Thyroid gland (tissue), 4 donors: ENCODE measurements around the gene ST6GALNAC6. TPM values are rescaled to one million over a fixed set of nuclear protein-coding genes. Genes with fewer than 3 reads are reported as not detected.

ENCODE experiments used
- DNase-seq, 2 donors: peaks; one replicate each; pipeline ENCODE4 v3.0.0-alpha.2; 2019
- H3K27ac ChIP-seq, 3 donors: fragments of 200-600 bp; sonication (generic); 1 replicate in 2 of 3; 2 replicates in 1 of 3; pipeline ENCODE4 v1.5.1; 2016 to 2019; ENCODE audit warnings: mild to moderate bottlenecking in 1 of 3, moderate library complexity in 1 of 3
- H3K27me3 ChIP-seq: fragments of 200-600 bp; sonication (generic); one replicate; pipeline ENCODE4 v1.5.1; 2019
- H3K36me3 ChIP-seq, 2 donors: fragments of 200-600 bp; sonication (generic); one replicate each; pipeline ENCODE4 v1.5.1; 2016 to 2019
- H3K4me1 ChIP-seq, 2 donors: fragments of 200-600 bp; sonication (generic); one replicate each; pipeline ENCODE4 v1.5.1; 2017 to 2019
- H3K4me3 ChIP-seq, 3 donors: fragments of 200-600 bp; sonication (generic); replicated peaks in 1 of 3; 1 replicate in 2 of 3; 2 replicates in 1 of 3; pipeline ENCODE4 v1.5.1; 2016; ENCODE audit warnings: mild to moderate bottlenecking in 1 of 3
- H3K9me3 ChIP-seq: fragments of 200-600 bp; sonication (generic); one replicate; pipeline ENCODE4 v1.5.1; 2017
- POLR2A ChIP-seq, 2 donors: fragments of 450-650 bp; IDR thresholded peaks; one replicate each; pipeline ENCODE4 v1.6.1; 2017; ENCODE audit warnings: antibody characterized with exemption in 2 of 2, mild to moderate bottlenecking in 2 of 2, moderate library complexity in 1 of 2
- WGBS, 2 donors: methylation state at CpG; one replicate each; pipeline ENCODE4 v1.1.5; 2017; 5-methylcytosine and 5-hydroxymethylcytosine counted together
- intact Hi-C: fragments of 100-400 bp; cut with DNase I; formaldehyde crosslinking; loops from one replicate; pipeline ENCODE4 v1.15.1; 2023
- total RNA-seq, 4 donors: library from RNA; depleted of rRNA; stranded (reverse); fragments of >200 nt; gene quantifications; one replicate each; pipeline ENCODE4 v1.2.3, GENCODE V29; 2016
- TF ChIP-seq, protein P1 (sequence below), 6 experiments: fragments of 200-600 bp in 3 of 6; fragments of 450-650 bp in 3 of 6; sonication (generic) in 3 of 6; IDR thresholded peaks; one replicate each; pipeline ENCODE4 v1.5.1; 2016 to 2019; ENCODE audit warnings: antibody characterized with exemption in 6 of 6, mild to moderate bottlenecking in 2 of 6, inconsistent platforms in 1 of 6, moderate library complexity in 1 of 6

ST6GALNAC6 gene
- total RNA-seq, 4 donors from 2014 or later, result 39.2 to 124 (median 50.8) TPM

GRCh38 chr9:127903557-127904475, 4.4 kb upstream of the ST6GALNAC6 start:
- DNase-seq, result peak; percentile 88 to 89
- 38 to 39% methylated on average over 13 to 16 of the region's 17 CpGs for WGBS, 2 donors
- intact Hi-C loops, result no loop called here

DNA sequence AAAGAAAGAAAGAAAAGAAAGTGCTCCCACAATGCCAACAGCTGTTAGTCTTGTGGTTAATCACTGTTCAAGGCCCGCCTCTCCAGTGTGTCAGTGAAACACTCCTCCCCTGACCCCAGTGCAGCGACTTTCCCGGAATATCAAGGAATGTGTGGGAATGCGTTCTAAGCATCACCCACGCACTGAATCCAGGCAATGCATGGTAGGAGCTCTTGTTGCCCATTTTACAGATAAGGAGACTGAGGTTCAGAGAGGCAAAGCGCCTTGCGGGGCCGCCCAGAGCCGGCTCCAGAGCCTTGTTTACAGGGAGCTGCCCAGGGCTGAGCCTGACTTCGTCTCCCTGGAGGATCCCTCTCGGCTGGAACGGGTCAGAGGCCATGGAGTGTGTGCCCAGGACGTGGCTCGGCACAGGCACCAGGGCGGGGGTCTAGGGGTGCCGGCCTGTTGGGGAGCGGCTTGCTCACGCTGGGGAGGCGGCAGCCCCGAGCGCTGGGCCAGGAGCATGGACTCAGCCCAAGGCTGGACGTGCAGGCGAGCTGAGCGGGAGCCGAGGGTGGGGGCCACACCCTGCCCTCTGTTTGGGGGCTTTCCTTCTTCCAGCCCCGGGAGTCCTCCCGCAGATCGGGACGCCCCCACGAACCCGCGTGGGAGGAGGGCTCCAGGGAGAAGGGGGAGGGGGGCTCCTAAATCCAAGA, 823 bp downstream of the ST6GALNAC6 start:
- no peak for TF ChIP-seq POLR2A (IDR thresholded peaks at IDR 0.05)
- TF ChIP-seq, protein P1, sequence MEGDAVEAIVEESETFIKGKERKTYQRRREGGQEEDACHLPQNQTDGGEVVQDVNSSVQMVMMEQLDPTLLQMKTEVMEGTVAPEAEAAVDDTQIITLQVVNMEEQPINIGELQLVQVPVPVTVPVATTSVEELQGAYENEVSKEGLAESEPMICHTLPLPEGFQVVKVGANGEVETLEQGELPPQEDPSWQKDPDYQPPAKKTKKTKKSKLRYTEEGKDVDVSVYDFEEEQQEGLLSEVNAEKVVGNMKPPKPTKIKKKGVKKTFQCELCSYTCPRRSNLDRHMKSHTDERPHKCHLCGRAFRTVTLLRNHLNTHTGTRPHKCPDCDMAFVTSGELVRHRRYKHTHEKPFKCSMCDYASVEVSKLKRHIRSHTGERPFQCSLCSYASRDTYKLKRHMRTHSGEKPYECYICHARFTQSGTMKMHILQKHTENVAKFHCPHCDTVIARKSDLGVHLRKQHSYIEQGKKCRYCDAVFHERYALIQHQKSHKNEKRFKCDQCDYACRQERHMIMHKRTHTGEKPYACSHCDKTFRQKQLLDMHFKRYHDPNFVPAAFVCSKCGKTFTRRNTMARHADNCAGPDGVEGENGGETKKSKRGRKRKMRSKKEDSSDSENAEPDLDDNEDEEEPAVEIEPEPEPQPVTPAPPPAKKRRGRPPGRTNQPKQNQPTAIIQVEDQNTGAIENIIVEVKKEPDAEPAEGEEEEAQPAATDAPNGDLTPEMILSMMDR (IDR thresholded peaks at IDR 0.05), result no peak
- Histone ChIP-seq H3K27me3 (no peaks in the 10 kb centered on the region), H3K9me3 (no peaks in the 10 kb centered on the region), H3K36me3 (peaks cover 18 to 24% of the 10 kb centered on the region in 2 donors), H3K4me1 (peaks cover 22 to 27% of the 10 kb centered on the region in 2 donors), H3K27ac (peak overlapping the region; percentile 88 to 92 (median 91)), H3K4me3 (peak overlapping the region; percentile 84 to 94 (median 87))
- WGBS, 2 donors, result 33 to 48% methylated on average over 7 to 21 of the region's 32 CpGs
- peak in 1 of 2 donors; percentile 44 for DNase-seq
- intact Hi-C loops, result no loop called here

More at GRCh38 chr9:127903557-127904475, 4.4 kb upstream of the ST6GALNAC6 start:
- Histone ChIP-seq H3K9me3 (no peaks in the 10 kb centered on the region), H3K27ac (peak overlapping the region; percentile 70 to 83 (median 80)), H3K27me3 (no peaks in the 10 kb centered on the region), H3K36me3 (no peaks in the 10 kb centered on the region), H3K4me1 (peaks cover 42 to 49% of the 10 kb centered on the region in 2 donors), H3K4me3 (no peak overlapping the region)
- TF ChIP-seq, protein P1 (IDR thresholded peaks at IDR 0.05), result no peak
- peak in 1 of 2 donors; percentile 9 for TF ChIP-seq POLR2A (IDR thresholded peaks at IDR 0.05)

DNA sequence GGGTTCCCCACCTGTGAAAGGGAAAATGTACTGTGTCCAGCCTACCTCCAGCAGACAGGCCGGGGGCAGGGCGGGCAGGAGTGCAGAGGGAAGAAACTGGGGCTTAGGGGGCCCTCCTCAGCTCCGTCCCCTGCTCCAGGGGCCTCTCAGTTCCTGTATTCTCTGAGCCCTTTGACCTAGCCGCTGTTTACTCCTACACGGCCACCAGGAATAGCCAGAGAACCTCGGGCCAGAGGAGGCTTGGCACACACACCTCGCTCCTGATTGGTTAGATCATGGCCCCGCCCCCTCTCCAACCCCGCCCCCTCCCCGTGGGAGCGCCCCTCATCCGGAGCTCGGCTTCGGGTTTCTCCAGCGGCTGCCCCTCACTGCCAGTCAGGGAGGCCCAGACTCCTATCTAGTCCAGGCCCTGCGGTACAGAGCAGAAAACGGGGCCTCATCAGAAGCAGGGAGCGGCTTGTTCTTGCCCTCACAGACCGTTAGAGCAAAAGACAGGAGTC, 2.2 kb downstream of the ST6GALNAC6 start:
- intact Hi-C loops, result no loop called here
- TF ChIP-seq, protein P1 (IDR thresholded peaks at IDR 0.05), result no peak
- TF ChIP-seq POLR2A (IDR thresholded peaks at IDR 0.05), result no peak
- WGBS, 2 donors, result 26 to 33% methylated on average over 6 to 8 of the region's 19 CpGs
- Histone ChIP-seq H3K4me1 (peaks cover 16 to 20% of the 10 kb centered on the region in 2 donors), H3K27ac (peak overlapping the region; percentile 47 to 92 (median 91)), H3K36me3 (peaks cover 27 to 34% of the 10 kb centered on the region in 2 donors), H3K9me3 (no peaks in the 10 kb centered on the region), H3K27me3 (no peaks in the 10 kb centered on the region), H3K4me3 (peak overlapping the region in 1 of 3 donors; percentile 94)
- peak; percentile 69 to 70 for DNase-seq

DNA sequence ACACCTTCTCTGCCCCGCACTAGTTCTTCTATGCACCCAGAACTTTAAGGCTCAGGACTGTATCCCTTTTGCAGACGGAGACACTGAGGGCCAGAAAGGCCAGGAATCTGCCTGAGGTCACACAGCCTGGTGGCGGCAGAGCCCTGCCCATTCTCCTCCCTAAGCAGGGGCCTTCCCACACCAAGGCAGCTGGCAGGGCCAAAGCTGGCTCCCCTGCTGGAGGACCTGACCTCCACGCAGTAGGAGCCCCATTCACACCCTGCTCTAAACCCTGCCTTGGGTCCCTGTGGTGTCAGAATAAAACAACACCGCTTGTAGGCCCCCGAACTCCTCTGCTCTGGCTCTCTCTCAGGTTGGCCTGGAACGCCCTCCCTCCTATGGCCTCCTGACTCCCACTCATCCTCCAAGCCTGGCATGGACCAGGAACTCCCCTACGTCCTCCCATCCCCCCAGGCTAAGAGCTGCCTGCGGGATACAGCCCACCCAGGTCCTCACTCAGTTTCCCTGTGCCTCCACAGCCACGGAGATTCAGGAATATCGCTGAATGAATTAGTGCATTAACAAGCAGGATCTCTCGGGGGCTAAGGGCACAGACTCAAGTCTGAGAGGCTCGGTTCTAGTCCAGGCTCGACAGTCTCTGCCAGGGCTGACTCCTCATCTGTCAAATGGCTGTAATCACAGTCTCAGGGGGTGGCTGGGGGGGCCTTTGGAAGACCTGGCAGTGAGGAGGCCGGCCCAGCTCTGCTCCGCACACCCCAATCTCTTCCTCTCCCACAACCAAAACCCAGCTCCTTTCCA, 2.8 kb downstream of the ST6GALNAC6 start:
- peak overlapping the region; percentile 47 to 92 (median 91) for H3K27ac ChIP-seq
- no peak overlapping the region for H3K4me3 ChIP-seq
- TF ChIP-seq, protein P1 (IDR thresholded peaks at IDR 0.05), result no peak
- no peak for TF ChIP-seq POLR2A (IDR thresholded peaks at IDR 0.05)
- no peaks in the 10 kb centered on the region for H3K27me3 ChIP-seq
- peaks cover 16 to 20% of the 10 kb centered on the region in 2 donors for H3K4me1 ChIP-seq
- DNase-seq, result no peak
- 71 to 76% methylated on average over 13 to 15 of the region's 16 CpGs for WGBS, 2 donors
- H3K36me3 ChIP-seq, result peaks cover 27 to 34% of the 10 kb centered on the region in 2 donors
- intact Hi-C loops, result no loop called here
- H3K9me3 ChIP-seq, result no peaks in the 10 kb centered on the region
